ENCODE measurements around the gene RWDD3. TPM values are rescaled to one million over a fixed set of nuclear protein-coding genes. Genes with fewer than 3 reads are reported as not detected.

RWDD3 gene
- polyA plus RNA-seq, 1 experiment: 11.1 TPM

DNA sequence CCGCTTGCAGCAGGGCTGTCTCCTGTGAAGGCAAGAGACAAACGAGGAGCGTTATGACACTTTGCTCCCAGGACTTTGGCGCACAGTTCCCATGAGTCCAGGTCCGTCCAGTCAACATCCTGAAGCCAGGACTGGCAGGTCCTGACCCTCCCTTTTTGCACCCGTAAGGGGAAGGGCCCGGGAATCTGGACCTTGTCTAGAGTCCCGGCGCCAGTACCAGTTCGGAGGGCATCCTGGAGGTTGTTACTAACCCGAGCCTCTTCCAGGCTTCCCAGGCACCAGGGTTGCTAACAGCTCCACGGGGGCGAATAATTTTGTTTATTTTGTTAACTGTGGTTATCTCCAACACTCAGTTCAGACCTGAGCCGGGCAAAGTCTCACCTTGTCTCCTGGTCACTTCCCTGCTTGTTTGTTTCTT is 682 bp upstream of the RWDD3 start:
- DNase-seq (ENCODE audit: low read depth): no peak
- POLR2A ChIA-PET: interaction anchor here (0.6 to 1.3 kb wide), 3 partner anchors 9 to 1130 kb away, joined by 4 to 5 read pairs (median 4); no protein-coding TSS in a partner anchor
- Histone ChIP-seq H3K27me3 (ENCODE audit: control insufficient read depth, insufficient read depth, low read length) (no peaks in the 10 kb centered on the region), H3K4me3 (ENCODE audit: low read depth, low read length) (peak overlapping the region; percentile 51), H3K36me3 (ENCODE audit: control insufficient read depth, insufficient read depth, low read length) (no peaks in the 10 kb centered on the region)
- TF ChIP-seq, protein P1, sequence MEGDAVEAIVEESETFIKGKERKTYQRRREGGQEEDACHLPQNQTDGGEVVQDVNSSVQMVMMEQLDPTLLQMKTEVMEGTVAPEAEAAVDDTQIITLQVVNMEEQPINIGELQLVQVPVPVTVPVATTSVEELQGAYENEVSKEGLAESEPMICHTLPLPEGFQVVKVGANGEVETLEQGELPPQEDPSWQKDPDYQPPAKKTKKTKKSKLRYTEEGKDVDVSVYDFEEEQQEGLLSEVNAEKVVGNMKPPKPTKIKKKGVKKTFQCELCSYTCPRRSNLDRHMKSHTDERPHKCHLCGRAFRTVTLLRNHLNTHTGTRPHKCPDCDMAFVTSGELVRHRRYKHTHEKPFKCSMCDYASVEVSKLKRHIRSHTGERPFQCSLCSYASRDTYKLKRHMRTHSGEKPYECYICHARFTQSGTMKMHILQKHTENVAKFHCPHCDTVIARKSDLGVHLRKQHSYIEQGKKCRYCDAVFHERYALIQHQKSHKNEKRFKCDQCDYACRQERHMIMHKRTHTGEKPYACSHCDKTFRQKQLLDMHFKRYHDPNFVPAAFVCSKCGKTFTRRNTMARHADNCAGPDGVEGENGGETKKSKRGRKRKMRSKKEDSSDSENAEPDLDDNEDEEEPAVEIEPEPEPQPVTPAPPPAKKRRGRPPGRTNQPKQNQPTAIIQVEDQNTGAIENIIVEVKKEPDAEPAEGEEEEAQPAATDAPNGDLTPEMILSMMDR (IDR thresholded peaks at IDR 0.05; ENCODE audit: insufficient read depth, low read depth, low read length): no peak
- CTCF ChIA-PET: interaction anchor here (0.6 to 2.6 kb wide), 17 partner anchors 10 to 467 kb away, joined by 3 to 16 read pairs (median 3); partner anchors contain the start of gene TLCD4

- no peak for DNase-seq (ENCODE audit: low read depth)
- ChIA-PET CTCF (no interaction called here), POLR2A (interaction anchor here (0.6 kb wide), 1 partner anchor 1788 kb away, joined by 4 read pairs; no protein-coding TSS in a partner anchor)
- H3K36me3 ChIP-seq (ENCODE audit: control insufficient read depth, insufficient read depth, low read length): peaks cover 2% of the 10 kb centered on the region; the same call in 1 of the 2 replicates
- H3K4me3 ChIP-seq (ENCODE audit: low read depth, low read length): no peak overlapping the region
- no peaks in the 10 kb centered on the region for H3K27me3 ChIP-seq (ENCODE audit: control insufficient read depth, insufficient read depth, low read length)
- TF ChIP-seq, protein P1 (IDR thresholded peaks at IDR 0.05; ENCODE audit: insufficient read depth, low read depth, low read length): no peak
Measured at GRCh38 chr1:95236784-95237575, 3.0 kb downstream of the RWDD3 start.

DNA sequence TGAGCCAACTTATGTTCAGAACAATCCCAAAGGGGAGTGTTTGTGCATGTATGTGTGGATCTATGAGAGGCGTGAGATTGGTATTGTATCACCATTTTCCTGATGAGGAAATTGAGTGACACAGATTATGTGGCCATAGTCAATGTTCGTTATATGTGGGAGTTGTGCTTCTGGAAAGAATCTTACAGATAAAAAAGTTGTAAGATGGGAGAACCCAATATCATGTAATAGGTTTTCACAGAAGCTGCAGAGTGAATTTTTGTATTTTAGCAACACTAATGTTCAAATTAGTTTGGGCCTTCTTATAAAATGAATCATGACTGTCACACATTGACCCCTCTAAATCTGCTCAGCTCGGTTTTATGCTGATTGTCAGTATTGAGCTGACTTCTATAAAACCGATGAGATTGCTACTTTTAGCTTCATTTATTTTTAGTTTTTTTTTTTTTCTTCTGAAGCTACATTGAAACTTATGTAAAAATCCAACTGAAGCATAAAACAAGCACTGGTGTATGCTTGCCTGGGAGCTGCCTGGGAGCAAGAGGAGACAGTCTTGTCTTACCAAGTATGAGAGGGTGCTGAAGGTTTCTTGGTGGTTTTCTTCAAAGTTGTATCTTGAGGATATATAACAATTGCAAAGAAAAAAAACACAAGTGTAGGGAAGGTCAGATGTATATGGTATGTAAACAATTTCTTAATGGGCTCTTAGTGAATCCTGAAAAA is 4.1 kb downstream of the RWDD3 start:
- peaks cover 2% of the 10 kb centered on the region; the same call in 1 of the 2 replicates for H3K36me3 ChIP-seq (ENCODE audit: control insufficient read depth, insufficient read depth, low read length)
- no peaks in the 10 kb centered on the region for H3K27me3 ChIP-seq (ENCODE audit: control insufficient read depth, insufficient read depth, low read length)
- CTCF ChIA-PET: no interaction called here
- POLR2A ChIA-PET: interaction anchor here (0.6 kb wide), 1 partner anchor 9 kb away, joined by 5 read pairs; no protein-coding TSS in a partner anchor
- H3K4me3 ChIP-seq (ENCODE audit: low read depth, low read length): no peak overlapping the region
- TF ChIP-seq, protein P1 (IDR thresholded peaks at IDR 0.05; ENCODE audit: insufficient read depth, low read depth, low read length): no peak
- no peak for DNase-seq (ENCODE audit: low read depth)

DNA sequence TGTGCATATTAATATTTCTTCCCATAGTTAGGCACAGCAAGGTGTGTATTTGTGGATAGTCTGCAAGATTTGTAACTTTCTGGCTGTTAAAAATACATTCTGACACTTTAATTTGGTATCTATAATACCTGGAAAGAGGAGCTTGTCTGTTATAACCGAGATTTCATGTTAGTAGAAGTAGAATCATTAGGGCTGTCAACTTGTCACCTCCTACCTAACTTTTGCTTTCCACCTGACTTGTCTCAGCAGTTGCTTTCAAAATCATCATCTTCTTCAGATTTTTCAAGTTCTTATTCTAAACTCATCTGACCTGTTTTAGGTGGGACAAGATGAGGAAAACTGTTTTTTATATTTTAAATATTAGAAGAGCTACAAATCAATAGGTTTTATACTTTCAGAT is 11.0 kb downstream of the RWDD3 start:
- Histone ChIP-seq H3K27me3 (ENCODE audit: control insufficient read depth, insufficient read depth, low read length) (no peaks in the 10 kb centered on the region), H3K36me3 (ENCODE audit: control insufficient read depth, insufficient read depth, low read length) (peaks cover 4% of the 10 kb centered on the region), H3K4me3 (ENCODE audit: low read depth, low read length) (no peak overlapping the region)
- ChIA-PET CTCF (interaction anchor here (3.1 kb wide), 1 partner anchor 12 kb away, joined by 16 read pairs; the partner anchor contains the start of gene RWDD3), POLR2A (no interaction called here)
- no peak for DNase-seq (ENCODE audit: low read depth)
- TF ChIP-seq, protein P1 (IDR thresholded peaks at IDR 0.05; ENCODE audit: insufficient read depth, low read depth, low read length): no peak

- POLR2A ChIA-PET: interaction anchor here (0.6 kb wide), 1 partner anchor 9 kb away, joined by 5 read pairs; no protein-coding TSS in a partner anchor
- Histone ChIP-seq H3K4me3 (ENCODE audit: low read depth, low read length) (no peak overlapping the region), H3K27me3 (ENCODE audit: control insufficient read depth, insufficient read depth, low read length) (no peaks in the 10 kb centered on the region), H3K36me3 (ENCODE audit: control insufficient read depth, insufficient read depth, low read length) (peaks cover 2% of the 10 kb centered on the region; the same call in 1 of the 2 replicates)
- TF ChIP-seq, protein P1 (IDR thresholded peaks at IDR 0.05; ENCODE audit: insufficient read depth, low read depth, low read length): no peak
- CTCF ChIA-PET: no interaction called here
- DNase-seq (ENCODE audit: low read depth): no peak
Measured at GRCh38 chr1:95246511-95246910, 12.5 kb downstream of the RWDD3 start.

Measured in BJ (cell line).